Stimulated activated naive CD8-positive, alpha-beta T cell treated with anti-CD3 and anti-CD28 coated beads, Interleukin-15, Interleukin-2, amounts not matched to agents 100 ng/mL and 50 ng/mL, for 24 hours (primary cell): ENCODE data around the gene MAML1.
A peak's percentile ranks its signal among the peaks of the same experiment; 100 is the strongest.

ENCODE experiments used
- H3K27ac Mint-ChIP-seq: one replicate; pipeline ENCODE4 v1.8.0; 2021; ENCODE audit warnings: mild to moderate bottlenecking, mixed read lengths
- H3K27me3 Mint-ChIP-seq: one replicate; pipeline ENCODE4 v1.8.0; 2021; ENCODE audit warnings: mixed read lengths
- H3K36me3 Mint-ChIP-seq: one replicate; pipeline ENCODE4 v1.8.0; 2021; ENCODE audit warnings: low read depth, mixed read lengths
- H3K4me1 Mint-ChIP-seq: one replicate; pipeline ENCODE4 v1.8.0; 2021; ENCODE audit warnings: low read depth, mixed read lengths
- H3K4me3 Mint-ChIP-seq: one replicate; pipeline ENCODE4 v1.8.0; 2021; ENCODE audit warnings: mild to moderate bottlenecking, mixed read lengths
- H3K9me3 Mint-ChIP-seq: one replicate; pipeline ENCODE4 v1.8.0; 2021; ENCODE audit warnings: mixed read lengths

The MAML1 gene

DNA sequence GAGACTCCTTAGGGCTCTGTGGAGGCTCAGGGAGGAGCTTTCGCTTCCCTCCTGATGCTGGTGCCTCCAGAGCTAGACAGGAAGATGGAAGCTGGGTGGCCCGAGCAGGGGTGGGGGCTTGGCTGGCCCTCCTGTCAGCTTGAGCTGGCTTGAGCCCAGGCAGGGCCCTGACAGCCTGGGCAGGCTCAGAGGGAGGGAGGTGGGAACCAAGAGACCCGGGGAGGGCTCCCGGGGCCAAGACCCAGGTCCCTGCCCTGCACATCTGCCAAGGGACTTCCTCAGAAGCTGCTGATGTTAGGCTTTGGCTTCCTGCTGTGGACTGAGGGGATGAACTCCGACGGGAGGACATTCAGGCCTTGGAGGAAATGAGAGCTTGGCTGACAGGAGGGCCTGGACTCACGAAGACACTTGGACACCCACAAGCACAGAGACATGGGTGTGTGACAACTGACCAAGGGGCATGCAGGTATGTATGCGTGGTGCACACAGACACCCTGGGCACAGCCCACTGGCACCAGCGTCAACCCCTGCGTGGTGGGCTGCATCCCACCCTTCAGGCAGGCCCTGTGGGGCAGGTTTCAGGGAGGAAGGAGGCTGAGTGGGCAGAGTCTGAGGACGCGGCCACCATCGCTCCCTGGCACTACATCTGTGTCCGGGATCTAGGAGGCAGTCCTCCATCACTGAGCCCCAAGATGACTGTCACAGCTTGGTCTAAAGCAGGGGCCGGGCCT lies 59.4 kb downstream of the MAML1 start:
- H3K36me3 Mint-ChIP-seq: peaks cover 4% of the 10 kb centered on the region
- peaks cover 26% of the 10 kb centered on the region for H3K4me1 Mint-ChIP-seq
- no peaks in the 10 kb centered on the region for H3K9me3 Mint-ChIP-seq
- no peak overlapping the region for H3K27ac Mint-ChIP-seq
- no peaks in the 10 kb centered on the region for H3K27me3 Mint-ChIP-seq
- no peak overlapping the region for H3K4me3 Mint-ChIP-seq

DNA sequence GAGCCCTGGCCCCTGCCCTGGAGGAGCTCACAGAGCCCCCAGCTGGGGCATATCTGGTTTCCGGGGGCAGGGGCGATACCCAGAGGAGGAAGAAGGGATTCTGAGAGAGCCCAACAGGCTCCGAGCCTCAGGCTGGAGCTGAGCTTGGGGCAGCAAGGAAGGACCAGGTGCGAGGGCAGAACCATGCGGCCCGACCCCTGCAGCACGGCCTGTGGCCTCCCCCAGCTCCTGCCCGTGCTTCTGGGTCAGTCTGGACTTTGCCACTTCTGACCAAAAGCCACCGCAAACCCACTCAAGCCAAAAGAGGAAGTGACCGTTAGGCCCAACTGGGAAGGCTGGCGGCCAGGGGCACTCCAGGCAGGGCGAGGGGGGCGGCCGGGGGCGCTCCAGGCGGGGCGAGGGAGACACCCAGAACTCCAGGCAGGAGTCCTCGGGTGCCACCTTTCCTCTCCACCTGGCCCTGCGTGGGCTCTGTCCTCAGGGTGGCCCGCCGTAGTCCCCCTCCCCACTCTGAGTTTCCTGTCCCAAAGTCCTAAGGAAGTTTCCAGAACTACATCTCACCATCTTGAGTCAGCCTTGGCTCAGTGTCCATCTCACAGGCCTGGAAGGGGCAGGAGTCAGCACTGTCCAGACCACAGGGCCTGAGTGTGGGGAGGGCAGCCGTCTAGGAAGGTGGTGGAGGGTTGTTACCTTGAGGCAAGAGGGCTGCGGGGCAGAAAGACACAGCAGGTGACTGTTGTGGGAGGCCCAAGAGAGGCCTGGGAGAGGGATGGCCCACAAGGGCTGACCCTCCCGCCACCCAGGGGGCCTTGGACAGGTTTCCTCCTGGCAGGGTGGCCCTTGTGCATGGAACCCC lies 60.2 kb downstream of the MAML1 start:
- Mint-ChIP-seq H3K36me3 (peaks cover 5% of the 10 kb centered on the region), H3K9me3 (no peaks in the 10 kb centered on the region), H3K27me3 (no peaks in the 10 kb centered on the region), H3K27ac (no peak overlapping the region), H3K4me3 (no peak overlapping the region), H3K4me1 (peaks cover 26% of the 10 kb centered on the region)

DNA sequence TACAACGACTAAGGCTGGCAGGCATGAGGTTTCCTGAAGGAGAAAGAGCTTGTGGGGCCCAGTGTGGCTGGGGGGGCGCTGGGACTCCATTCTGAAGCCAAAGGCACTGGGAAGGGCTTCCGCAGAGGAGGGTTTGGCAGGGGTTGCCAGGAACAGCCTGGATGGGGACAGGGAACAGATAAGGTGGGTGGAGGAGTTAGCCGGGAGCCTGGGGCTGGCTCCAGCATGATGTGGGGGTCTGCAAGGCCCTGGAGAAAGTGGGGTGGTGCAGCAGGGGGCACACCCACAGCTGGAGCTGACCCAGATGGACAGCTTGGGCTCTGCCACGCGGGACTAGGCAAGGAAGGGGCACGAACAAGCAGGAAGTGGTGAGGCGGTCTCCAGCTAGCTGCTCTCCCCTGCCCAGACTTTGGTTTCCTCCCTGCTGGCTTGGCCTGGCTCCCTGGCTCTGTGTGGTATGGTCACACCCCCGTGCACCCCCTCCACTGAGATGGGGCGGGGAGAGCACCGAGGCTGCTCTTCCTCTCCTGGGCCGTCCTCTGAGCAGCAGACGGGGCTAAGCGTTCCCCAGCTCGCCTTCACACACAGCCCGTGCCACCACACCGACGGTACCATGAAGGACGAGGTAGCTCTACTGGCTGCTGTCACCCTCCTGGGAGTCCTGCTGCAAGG lies 61.0 kb downstream of the MAML1 start, which contains the start of gene LTC4S:
TSS of gene LTC4S (plus strand) at position 519 of the 672 bp plus-strand sequence. CDS start at position 614, 95 bp downstream.
- H3K27ac Mint-ChIP-seq: no peak within 1 kb of the TSS
- peaks cover 5% of the 10 kb centered on the region for H3K36me3 Mint-ChIP-seq
- H3K9me3 Mint-ChIP-seq: no peaks in the 10 kb centered on the region
- no peaks in the 10 kb centered on the region for H3K27me3 Mint-ChIP-seq
- H3K4me3 Mint-ChIP-seq: peak within 1 kb of the TSS; percentile 55
- H3K4me1 Mint-ChIP-seq: peaks cover 26% of the 10 kb centered on the region

DNA sequence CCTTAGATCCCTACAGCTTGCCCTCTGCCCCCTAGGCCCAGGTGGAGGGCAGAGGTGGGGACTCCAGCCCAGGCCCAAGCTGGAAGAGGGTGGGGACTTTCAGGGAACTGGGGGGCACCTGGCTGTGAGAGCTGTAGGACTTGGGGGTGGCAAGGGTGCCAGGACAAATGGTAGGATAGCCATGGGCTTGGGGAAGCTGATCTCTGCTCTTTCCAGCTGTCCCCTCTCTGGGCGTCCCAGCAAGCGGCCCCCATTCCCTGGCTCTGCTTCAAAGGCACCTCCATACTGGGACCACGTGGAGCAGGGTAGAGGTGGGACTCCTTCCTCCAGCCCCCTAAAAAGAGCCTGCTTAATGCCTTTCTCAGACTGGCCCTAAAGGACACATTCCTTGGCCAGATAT lies 61.5 kb downstream of the MAML1 start:
- H3K4me3 Mint-ChIP-seq: no peak overlapping the region
- no peak overlapping the region for H3K27ac Mint-ChIP-seq
- H3K4me1 Mint-ChIP-seq: peaks cover 26% of the 10 kb centered on the region

DNA sequence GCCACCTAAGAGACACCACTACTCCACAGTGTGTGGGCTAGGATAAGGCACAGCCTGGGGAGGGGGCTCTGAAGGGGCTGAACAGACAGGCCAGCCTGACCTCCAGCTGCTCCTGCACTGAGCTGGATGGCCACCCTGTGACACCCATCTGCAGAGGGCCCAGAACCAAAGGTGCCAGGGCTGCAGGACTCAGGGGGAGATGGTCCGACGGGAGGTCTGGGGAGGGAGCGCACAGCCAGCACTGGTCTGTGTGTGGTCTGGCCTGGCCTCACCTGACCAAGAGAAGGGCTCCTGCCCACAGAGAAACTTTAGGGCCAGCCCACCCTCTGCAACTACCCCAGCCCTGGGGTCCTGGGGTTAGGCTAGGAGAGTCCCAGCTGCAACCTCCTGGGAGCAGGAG lies 62.0 kb downstream of the MAML1 start:
- no peaks in the 10 kb centered on the region for H3K27me3 Mint-ChIP-seq
- peaks cover 26% of the 10 kb centered on the region for H3K4me1 Mint-ChIP-seq
- no peaks in the 10 kb centered on the region for H3K9me3 Mint-ChIP-seq
- H3K36me3 Mint-ChIP-seq: peaks cover 13% of the 10 kb centered on the region
- H3K27ac Mint-ChIP-seq: no peak overlapping the region
- H3K4me3 Mint-ChIP-seq: peak overlapping the region; percentile 55

More for the DNA sequence above, 61.5 kb downstream of the MAML1 start:
- Mint-ChIP-seq H3K9me3 (no peaks in the 10 kb centered on the region), H3K27me3 (no peaks in the 10 kb centered on the region), H3K36me3 (peaks cover 9% of the 10 kb centered on the region)

DNA sequence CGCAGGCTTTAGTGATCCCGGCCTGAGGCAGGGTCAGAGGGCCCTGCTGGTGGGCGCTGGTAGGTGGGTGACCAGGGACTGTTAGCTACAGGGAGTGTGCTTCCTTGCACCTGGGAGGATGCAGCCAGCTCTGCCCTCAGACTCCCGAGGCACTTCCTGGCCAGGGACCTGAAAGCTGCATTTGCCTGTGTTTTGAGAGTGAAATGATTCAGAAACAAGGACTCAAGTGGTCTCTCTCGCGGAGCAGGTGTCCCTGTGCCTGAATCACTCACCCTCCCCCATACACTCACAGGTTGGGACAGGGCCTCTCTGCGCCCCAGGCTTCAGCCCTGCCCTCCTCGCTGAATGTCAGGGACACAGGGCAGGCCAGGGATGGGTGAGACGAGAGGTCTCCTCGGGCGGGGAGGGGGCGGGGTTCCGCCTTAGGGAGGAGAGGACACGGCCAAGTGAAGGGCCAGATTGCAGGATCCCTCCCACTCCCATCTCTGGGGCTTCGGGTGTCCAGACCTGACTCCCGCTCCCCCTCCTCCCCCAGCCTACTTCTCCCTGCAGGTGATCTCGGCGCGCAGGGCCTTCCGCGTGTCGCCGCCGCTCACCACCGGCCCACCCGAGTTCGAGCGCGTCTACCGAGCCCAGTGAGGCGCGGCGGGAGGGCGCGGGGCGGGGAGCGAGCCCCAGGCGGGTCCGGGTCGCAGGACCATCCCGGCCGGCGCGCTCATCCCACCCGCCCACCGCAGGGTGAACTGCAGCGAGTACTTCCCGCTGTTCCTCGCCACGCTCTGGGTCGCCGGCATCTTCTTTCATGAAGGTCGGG lies 62.6 kb downstream of the MAML1 start:
- H3K27me3 Mint-ChIP-seq: no peaks in the 10 kb centered on the region
- H3K36me3 Mint-ChIP-seq: peaks cover 18% of the 10 kb centered on the region
- H3K4me3 Mint-ChIP-seq: peak overlapping the region; percentile 55
- peaks cover 26% of the 10 kb centered on the region for H3K4me1 Mint-ChIP-seq
- H3K27ac Mint-ChIP-seq: no peak overlapping the region
- no peaks in the 10 kb centered on the region for H3K9me3 Mint-ChIP-seq

DNA sequence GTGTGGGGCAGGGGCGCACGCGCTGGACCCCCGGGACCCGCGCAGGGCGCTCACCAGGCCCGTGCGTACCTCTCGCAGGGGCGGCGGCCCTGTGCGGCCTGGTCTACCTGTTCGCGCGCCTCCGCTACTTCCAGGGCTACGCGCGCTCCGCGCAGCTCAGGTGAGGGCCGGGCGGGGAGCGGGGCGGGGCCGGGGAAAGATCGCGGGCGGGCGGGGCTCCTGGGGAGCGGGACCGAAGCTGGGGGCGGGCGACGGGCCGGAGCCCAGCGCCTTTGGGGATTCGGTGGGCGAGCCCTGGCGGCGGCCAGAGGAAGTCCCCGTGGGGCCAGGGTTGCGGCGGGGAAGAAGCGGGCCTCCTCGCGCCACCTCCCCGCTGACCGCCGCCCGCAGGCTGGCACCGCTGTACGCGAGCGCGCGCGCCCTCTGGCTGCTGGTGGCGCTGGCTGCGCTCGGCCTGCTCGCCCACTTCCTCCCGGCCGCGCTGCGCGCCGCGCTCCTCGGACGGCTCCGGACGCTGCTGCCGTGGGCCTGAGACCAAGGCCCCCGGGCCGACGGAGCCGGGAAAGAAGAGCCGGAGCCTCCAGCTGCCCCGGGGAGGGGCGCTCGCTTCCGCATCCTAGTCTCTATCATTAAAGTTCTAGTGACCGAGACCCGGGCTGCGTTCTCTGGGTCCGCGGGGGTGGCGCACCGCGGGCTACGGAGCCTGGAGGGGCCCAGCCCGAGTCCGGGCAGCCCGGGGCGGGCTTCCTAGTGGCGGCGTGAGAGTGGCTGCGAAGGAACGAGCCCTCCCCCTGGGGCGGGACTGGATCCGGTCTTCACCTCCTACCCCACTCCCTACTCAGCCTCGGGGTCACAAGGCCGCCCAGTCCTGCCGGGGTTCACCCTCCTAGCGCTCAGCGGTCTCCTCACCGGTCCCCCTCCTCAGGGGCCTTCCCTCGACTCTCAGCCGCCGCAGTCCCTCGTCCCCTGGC lies 63.5 kb downstream of the MAML1 start:
- H3K9me3 Mint-ChIP-seq: no peaks in the 10 kb centered on the region
- no peak overlapping the region for H3K27ac Mint-ChIP-seq
- H3K36me3 Mint-ChIP-seq: peaks cover 18% of the 10 kb centered on the region
- H3K4me3 Mint-ChIP-seq: peak overlapping the region; percentile 55
- H3K4me1 Mint-ChIP-seq: peaks cover 26% of the 10 kb centered on the region
- H3K27me3 Mint-ChIP-seq: no peaks in the 10 kb centered on the region

DNA sequence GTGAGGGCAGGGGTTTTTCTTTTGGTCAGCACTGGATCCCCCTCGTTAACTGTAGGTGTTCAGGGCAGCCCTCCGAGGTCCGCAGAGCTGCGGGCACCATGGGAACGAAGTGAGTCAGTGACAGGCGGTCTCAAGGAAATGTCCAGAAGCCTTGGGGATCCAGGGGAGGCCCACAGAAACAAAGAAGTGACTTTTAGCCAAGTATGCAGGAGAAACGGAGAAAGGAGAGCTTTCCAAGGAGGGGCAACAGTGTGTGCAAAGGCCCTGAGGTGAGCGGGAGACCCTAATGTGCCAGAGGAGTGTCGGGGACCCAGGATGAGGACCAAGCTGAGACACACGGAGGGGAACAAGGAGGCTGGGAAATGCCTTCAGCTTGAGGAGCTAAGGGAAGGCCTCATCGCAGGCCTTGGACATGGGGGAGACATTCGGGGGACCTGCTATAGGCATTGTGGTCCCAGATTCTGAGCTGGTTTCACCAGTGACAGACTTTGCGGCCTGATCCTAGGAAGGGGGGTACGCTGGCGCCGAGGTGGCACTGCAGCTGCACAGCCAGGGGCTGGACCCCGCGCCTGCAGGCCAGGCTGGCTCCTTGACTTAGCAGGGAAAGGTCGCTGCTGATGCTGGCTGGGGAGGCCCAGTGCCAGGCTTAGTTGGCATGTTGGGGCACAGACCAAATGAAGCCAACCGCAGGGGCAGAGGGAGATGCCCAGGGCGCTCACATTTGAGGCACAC lies 64.4 kb downstream of the MAML1 start:
- H3K4me3 Mint-ChIP-seq: peak overlapping the region; percentile 55
- H3K36me3 Mint-ChIP-seq: peaks cover 22% of the 10 kb centered on the region
- no peaks in the 10 kb centered on the region for H3K27me3 Mint-ChIP-seq
- H3K4me1 Mint-ChIP-seq: peaks cover 31% of the 10 kb centered on the region
- no peak overlapping the region for H3K27ac Mint-ChIP-seq
- no peaks in the 10 kb centered on the region for H3K9me3 Mint-ChIP-seq

DNA sequence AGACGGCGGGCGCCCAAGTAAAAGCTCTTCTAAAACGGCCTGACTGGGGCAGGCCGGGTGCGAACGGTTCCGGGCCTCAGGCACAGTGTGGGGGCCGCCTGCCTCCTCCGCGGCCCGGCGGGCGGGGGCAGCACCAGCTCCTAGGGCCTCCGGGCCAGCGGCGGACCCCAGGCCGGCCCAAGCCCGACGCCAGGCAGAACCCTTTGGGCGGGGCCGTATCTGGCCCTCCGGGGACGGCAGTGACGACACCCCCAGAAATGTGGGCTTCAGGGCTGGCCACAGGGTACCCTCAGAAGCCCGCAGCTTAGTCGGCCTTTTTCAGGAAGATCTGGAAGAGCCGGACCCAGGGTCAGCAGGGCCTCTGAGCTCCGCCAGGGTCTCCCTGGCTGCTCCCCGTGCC lies 65.1 kb downstream of the MAML1 start:
- peaks cover 22% of the 10 kb centered on the region for H3K36me3 Mint-ChIP-seq
- no peaks in the 10 kb centered on the region for H3K9me3 Mint-ChIP-seq
- no peaks in the 10 kb centered on the region for H3K27me3 Mint-ChIP-seq
- peaks cover 37% of the 10 kb centered on the region for H3K4me1 Mint-ChIP-seq
- no peak overlapping the region for H3K4me3 Mint-ChIP-seq
- no peak overlapping the region for H3K27ac Mint-ChIP-seq

DNA sequence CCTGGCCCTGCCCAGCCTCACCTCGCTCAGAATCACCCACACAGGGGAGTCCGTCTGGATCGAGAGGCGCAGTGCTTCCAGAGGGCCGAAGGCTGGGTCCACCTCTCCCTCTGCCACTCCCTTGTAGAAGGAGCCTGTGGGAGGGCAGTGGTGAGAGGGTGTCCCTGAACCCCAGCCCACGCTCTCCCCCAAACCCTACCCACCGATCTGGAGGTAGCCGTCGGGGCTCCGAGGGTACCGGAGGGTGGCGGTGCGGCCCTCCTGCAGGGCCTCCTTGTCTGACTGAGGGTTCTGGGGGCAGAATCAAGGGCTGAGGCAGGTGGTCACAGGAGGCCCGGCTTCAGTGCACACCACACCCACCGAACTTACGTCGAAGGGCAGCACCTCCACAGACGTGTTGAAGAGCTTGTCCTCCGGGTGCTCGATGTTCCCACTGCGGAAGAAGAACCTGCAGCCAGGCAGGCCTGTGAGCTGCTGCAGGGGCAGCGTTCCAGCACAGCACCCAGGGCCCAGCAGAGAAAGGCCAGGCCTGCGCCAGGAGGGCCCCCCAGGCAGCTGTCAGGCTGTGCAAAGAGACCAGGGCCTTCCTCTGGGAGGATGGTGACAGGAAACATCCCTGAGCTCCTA lies 65.6 kb downstream of the MAML1 start:
- H3K9me3 Mint-ChIP-seq: no peaks in the 10 kb centered on the region
- peaks cover 22% of the 10 kb centered on the region for H3K36me3 Mint-ChIP-seq
- no peak overlapping the region for H3K4me3 Mint-ChIP-seq
- H3K4me1 Mint-ChIP-seq: peaks cover 37% of the 10 kb centered on the region
- no peak overlapping the region for H3K27ac Mint-ChIP-seq
- no peaks in the 10 kb centered on the region for H3K27me3 Mint-ChIP-seq

DNA sequence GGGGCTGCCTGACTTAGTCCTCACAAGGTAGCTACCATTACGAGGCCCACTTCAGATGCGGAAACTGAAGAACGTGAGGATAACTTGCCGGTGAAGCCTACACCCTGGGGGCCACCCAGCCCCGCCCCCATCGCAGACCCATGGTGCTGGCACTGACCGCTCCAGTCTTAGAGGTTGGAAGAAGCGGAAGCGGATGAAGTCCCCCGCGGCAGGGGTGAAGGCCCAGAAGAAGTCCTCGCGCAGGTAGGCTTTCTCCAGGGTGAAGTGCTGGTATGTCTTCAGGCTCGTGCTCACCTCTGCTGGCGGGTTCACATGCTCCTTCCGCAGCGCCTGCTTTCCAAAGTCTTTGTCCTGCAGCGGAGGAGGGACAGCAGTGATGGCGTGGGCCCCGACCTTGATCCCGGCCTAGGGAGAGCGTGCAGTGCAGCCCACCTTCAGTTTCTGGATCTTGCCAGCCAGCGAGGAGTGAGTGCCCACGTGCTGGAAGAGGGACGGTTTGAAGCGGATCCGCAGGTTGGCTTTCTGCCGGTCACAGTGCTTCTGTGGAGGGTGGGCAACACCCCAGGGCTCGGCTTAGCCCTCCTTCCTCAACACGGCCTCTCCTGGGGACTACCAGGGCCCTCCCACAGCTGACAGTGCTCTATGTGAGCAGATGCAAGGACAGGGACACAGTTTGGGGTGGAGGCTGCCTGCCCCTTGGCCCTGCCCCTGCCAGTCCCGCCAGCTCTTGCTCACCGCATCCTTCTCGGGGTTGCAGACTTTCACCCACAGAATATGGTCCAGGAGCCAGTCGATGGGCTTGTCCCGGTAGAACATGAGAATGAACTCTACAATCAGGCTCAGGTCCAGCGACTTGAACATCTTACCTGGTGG lies 66.4 kb downstream of the MAML1 start:
- Mint-ChIP-seq H3K4me3 (no peak overlapping the region), H3K27ac (no peak overlapping the region)

DNA sequence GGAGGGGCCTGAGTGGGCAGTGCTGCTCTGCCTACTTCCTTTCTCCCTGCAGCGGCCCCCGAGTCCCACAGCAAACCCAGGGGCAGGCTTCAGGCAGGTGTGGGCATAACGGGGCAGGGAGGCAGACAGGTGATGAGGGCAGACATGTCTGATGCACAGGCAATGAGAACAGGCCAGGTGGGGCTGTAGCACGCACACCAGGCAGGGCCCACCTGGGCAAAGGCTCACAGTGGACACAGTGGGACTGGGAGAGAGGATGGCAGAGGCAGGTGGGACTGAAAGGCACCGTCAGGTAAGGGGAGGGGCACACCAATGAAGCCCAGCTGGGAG lies 67.0 kb downstream of the MAML1 start:
- Mint-ChIP-seq H3K9me3 (no peaks in the 10 kb centered on the region), H3K27ac (no peak overlapping the region)

More for the DNA sequence above, 66.4 kb downstream of the MAML1 start:
- peaks cover 22% of the 10 kb centered on the region for H3K36me3 Mint-ChIP-seq
- H3K4me1 Mint-ChIP-seq: peaks cover 35% of the 10 kb centered on the region
- no peaks in the 10 kb centered on the region for H3K9me3 Mint-ChIP-seq
- no peaks in the 10 kb centered on the region for H3K27me3 Mint-ChIP-seq

More for the DNA sequence above, 67.0 kb downstream of the MAML1 start:
- Mint-ChIP-seq H3K27me3 (no peaks in the 10 kb centered on the region), H3K4me1 (peaks cover 35% of the 10 kb centered on the region), H3K36me3 (peaks cover 22% of the 10 kb centered on the region), H3K4me3 (no peak overlapping the region)
